CD4-positive, alpha-beta T cell treated with Interleukin-15 for 1 hour (primary cell): Measurements from ENCODE around the gene ACTL8.

Experiments
- DNase-seq: peaks from one replicate; pipeline ENCODE4 v3.0.0-alpha.2; 2020

The ACTL8 gene

GRCh38 chr1:17851056-17851455, 95.9 kb downstream of the ACTL8 start:
- no peak for DNase-seq

- DNase-seq: no peak
Measured at GRCh38 chr1:17852383-17852782, 97.2 kb downstream of the ACTL8 start.

DNA sequence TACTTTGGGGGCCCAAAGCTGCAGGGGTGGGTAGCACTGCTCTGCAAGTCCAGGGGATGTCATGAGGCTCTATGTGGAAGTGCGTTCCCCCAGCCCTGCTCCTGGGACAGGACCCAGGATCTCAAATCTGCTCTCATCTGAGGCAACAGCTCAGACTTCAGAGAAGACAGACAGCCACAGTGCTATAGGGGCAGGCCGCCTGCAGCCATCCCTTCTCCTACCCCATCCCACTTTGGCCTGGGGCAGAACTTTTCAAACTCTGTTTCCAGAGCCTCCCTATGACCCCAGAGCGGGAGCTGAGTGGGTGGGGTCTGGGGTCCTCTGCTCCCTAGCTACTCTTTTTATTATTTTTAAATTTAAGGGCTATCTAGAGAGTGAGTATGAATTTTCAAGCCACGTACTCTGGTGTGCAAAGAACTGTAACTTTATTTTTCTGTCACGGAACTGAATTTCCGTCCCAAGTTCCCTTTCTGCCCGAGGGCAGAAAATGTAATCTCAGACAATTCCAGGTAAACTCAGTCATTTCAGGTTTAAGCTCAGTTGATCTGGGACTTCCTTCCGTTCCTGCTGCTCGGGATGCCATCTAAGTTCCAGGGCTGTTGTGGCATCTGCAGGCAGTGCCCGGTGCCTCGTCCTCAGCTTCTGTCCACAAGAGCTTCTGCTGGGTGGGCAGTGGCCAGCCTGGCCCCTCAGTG, 98.3 kb downstream of the ACTL8 start:
- no peak for DNase-seq

GRCh38 chr1:17856496-17857108, 101.5 kb downstream of the ACTL8 start:
- no peak for DNase-seq

GRCh38 chr1:17857109-17857499, 102.0 kb downstream of the ACTL8 start:
- no peak for DNase-seq

GRCh38 chr1:17857996-17858395, 102.9 kb downstream of the ACTL8 start:
- DNase-seq: no peak

- DNase-seq: no peak
Measured at GRCh38 chr1:17860812-17861211, 105.7 kb downstream of the ACTL8 start.

DNA sequence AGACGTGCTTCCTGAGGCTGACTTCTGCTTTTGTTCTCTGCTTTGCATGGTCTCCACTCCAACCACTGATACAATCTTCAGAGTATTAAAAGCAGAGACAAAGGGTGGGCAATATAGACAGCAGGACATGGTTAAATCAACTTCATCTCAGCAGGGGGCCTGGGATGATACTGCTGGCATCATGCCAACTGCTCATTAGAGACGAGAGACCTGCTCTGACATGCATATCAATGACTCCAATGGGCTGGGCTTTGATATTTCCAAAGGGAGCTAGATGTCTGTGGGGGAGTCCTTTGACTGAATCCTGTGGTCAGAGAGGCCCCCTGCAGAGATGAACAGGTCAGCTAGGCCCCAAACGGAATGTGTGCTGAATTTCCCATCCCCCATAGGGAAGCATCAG, 106.6 kb downstream of the ACTL8 start:
- DNase-seq: no peak

GRCh38 chr1:17862121-17862520, 107.0 kb downstream of the ACTL8 start:
- DNase-seq: no peak

DNA sequence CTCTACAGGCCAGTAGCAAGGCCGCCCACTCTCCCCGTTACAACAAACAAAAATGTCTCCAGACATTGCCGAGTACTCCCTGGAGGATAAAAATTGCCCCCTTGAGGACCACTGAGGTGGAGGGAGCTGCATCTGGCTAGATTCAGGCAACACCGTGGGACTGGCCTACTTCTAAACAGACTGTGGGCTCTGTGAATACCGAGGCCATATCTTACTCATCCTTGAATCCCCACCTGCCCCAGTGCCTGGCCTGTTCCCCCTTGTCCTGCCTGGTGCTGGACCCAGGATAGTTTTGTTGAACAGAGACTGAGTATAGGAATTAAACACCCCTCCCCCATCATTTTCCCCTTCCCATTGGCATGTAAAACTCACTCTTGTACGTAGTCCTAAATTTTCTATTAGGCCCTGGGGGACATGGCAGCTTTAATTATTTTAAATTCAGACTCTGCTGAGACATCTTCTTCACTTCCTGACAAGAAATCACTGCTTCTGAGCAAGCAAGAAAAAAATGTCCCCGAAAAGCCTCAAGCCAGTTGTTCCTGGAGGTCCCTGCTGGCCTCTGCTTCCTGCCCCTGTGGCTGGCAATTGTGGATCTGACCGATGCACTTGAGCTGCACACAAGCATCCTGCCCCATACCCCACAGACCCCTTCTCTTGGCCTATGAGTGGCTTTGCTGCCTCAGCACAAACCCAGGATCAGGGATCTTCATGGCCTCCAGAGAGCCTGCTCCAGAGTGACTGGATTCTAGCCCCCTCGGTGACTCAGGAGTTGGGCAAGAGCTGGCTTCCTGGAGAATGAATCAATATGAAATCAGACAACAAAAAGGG, 111.0 kb downstream of the ACTL8 start:
- no peak for DNase-seq

DNA sequence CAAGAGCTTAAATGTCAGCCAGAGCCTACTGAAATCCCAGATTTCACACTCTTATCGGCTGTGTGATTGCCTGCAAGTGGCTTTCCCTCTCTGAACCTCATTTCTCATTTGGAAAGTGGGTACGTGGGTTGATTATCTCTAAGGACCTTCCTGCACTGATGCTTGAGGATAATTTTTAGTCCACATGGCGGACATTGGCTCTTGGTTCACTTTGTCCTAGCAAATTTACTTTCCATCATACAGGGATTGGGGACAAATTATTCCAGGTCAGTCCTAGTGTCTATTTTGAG, 111.6 kb downstream of the ACTL8 start:
- DNase-seq: no peak

GRCh38 chr1:17867470-17867869, 112.3 kb downstream of the ACTL8 start:
- no peak for DNase-seq

GRCh38 chr1:17869815-17870214, 114.7 kb downstream of the ACTL8 start:
- DNase-seq: no peak

DNA sequence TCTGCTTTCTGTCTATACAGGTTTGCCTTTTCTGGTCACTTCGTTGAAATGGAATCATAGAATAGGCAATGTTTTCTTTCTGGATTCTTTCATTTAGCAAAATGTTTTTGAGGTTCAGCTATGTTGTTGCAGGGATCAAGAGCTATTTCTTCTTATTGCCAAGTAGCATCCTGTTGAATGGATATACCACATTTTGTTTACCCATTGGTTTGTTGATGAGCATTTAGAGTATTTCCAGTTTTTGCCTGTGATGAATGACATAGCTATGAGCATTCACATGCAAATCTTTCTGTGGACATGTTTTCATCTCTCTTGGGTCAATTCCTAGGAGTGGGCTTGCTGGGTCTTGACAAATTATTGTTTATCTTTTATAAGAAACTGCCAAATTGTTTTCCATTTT, 115.5 kb downstream of the ACTL8 start:
- DNase-seq: no peak

GRCh38 chr1:17873007-17873675, 118.0 kb downstream of the ACTL8 start:
- DNase-seq: no peak

DNA sequence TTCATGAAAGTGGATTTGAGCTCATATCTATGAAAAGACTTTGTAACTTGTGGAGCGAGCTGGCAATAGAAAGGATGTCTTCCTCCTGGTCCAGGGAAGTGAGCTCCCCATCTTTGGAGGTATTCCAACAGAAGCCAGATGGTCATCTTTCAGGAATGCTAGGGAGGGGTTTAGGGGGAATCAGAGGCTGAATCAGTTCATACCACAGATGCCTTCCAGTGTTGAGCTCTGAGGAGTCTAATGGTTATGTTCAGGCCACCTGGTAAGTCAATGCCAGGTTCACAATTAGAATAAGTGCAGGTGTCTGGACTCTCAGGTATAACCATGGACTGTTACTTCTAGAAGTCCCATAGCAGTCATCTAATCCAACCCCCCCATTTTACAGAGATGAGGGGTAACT, 119.1 kb downstream of the ACTL8 start:
- no peak for DNase-seq

- DNase-seq: no peak
Measured at GRCh38 chr1:17874710-17875109, 119.6 kb downstream of the ACTL8 start.

- DNase-seq: no peak
Measured at GRCh38 chr1:17875171-17875881, 120.2 kb downstream of the ACTL8 start.

GRCh38 chr1:17875882-17876280, 120.7 kb downstream of the ACTL8 start:
- no peak for DNase-seq
